Measurements from ENCODE around the gene EZH2. TPM values are rescaled to one million over a fixed set of nuclear protein-coding genes. Genes with fewer than 3 reads are reported as not detected.

EZH2 gene
- total RNA-seq, 2 experiments from 2014 or later: 115 to 118 TPM

- POLR2A ChIA-PET: no interaction called here
- Mint-ChIP-seq H3K9me3 (ENCODE audit: insufficient read depth) (no peaks in the 10 kb centered on the region), H3K36me3 (ENCODE audit: low read depth) (peaks cover 62% of the 10 kb centered on the region), H3K27me3 (ENCODE audit: low read depth) (no peaks in the 10 kb centered on the region), H3K27ac (no peak overlapping the region), H3K4me1 (ENCODE audit: low read depth) (no peaks in the 10 kb centered on the region), H3K4me3 (no peak overlapping the region)
- ATAC-seq: peak; percentile 13
- DNase-seq: no peak
- CTCF ChIA-PET: interaction anchor here (1.0 to 1.1 kb wide), 2 partner anchors 158 to 160 kb away, joined by 3 to 5 read pairs; no protein-coding TSS in a partner anchor
These were observed 79.5 kb downstream of the EZH2 start for GRCh38 chr7:148804343-148805235.

- POLR2A ChIA-PET: interaction anchor here (1.0 kb wide), 2 partner anchors 14 to 79 kb away, joined by 3 to 4 read pairs; no protein-coding TSS in a partner anchor
These were observed 81.0 kb downstream of the EZH2 start for GRCh38 chr7:148803094-148803493.

GRCh38 chr7:148802101-148802493, 82.0 kb downstream of the EZH2 start:
- H3K9me3 Mint-ChIP-seq (ENCODE audit: insufficient read depth): no peaks in the 10 kb centered on the region
- ChIA-PET POLR2A (interaction anchor here (1.0 kb wide), 1 partner anchor 15 kb away, joined by 3 read pairs; no protein-coding TSS in a partner anchor), CTCF (interaction anchor here (1.2 kb wide), 2 partner anchors 158 to 164 kb away, joined by 3 to 4 read pairs; no protein-coding TSS in a partner anchor)
- H3K36me3 Mint-ChIP-seq (ENCODE audit: low read depth): peaks cover 69% of the 10 kb centered on the region
- no peaks in the 10 kb centered on the region for H3K27me3 Mint-ChIP-seq (ENCODE audit: low read depth)
- peak; percentile 12 for DNase-seq
- H3K4me1 Mint-ChIP-seq (ENCODE audit: low read depth): no peaks in the 10 kb centered on the region
- H3K27ac Mint-ChIP-seq: no peak overlapping the region
- H3K4me3 Mint-ChIP-seq: no peak overlapping the region
- no peak for ATAC-seq

More at GRCh38 chr7:148803094-148803493, 81.0 kb downstream of the EZH2 start:
- no peak overlapping the region for H3K4me3 Mint-ChIP-seq
- CTCF ChIA-PET: interaction anchor here (1.2 kb wide), 2 partner anchors 157 to 163 kb away, joined by 3 to 4 read pairs; no protein-coding TSS in a partner anchor
- H3K36me3 Mint-ChIP-seq (ENCODE audit: low read depth): peaks cover 68% of the 10 kb centered on the region
- ATAC-seq (no peak), DNase-seq (no peak)
- H3K4me1 Mint-ChIP-seq (ENCODE audit: low read depth): no peaks in the 10 kb centered on the region
- no peak overlapping the region for H3K27ac Mint-ChIP-seq
- no peaks in the 10 kb centered on the region for H3K9me3 Mint-ChIP-seq (ENCODE audit: insufficient read depth)
- H3K27me3 Mint-ChIP-seq (ENCODE audit: low read depth): no peaks in the 10 kb centered on the region

GRCh38 chr7:148800677-148801076, 83.4 kb downstream of the EZH2 start:
- CTCF ChIA-PET: no interaction called here
- H3K4me1 Mint-ChIP-seq (ENCODE audit: low read depth): no peaks in the 10 kb centered on the region
- no peak for DNase-seq
- H3K27ac Mint-ChIP-seq: no peak overlapping the region
- no peak for ATAC-seq
- no peaks in the 10 kb centered on the region for H3K27me3 Mint-ChIP-seq (ENCODE audit: low read depth)
- no peak overlapping the region for H3K4me3 Mint-ChIP-seq
- POLR2A ChIA-PET: no interaction called here
- peaks cover 68% of the 10 kb centered on the region for H3K36me3 Mint-ChIP-seq (ENCODE audit: low read depth)
- no peaks in the 10 kb centered on the region for H3K9me3 Mint-ChIP-seq (ENCODE audit: insufficient read depth)

GRCh38 chr7:148799893-148800555, 84.1 kb downstream of the EZH2 start:
- ChIA-PET CTCF (no interaction called here), POLR2A (no interaction called here)
- Mint-ChIP-seq H3K4me3 (no peak overlapping the region), H3K4me1 (ENCODE audit: low read depth) (no peaks in the 10 kb centered on the region), H3K27ac (peak overlapping the region; percentile 49), H3K36me3 (ENCODE audit: low read depth) (peaks cover 67% of the 10 kb centered on the region), H3K27me3 (ENCODE audit: low read depth) (no peaks in the 10 kb centered on the region), H3K9me3 (ENCODE audit: insufficient read depth) (no peaks in the 10 kb centered on the region)
- DNase-seq: peak; percentile 18
- ATAC-seq: no peak

GRCh38 chr7:148796841-148797240, 87.2 kb downstream of the EZH2 start:
- DNase-seq: peak; percentile 8
- H3K27ac Mint-ChIP-seq: no peak overlapping the region
- H3K36me3 Mint-ChIP-seq (ENCODE audit: low read depth): peaks cover 82% of the 10 kb centered on the region
- CTCF ChIA-PET: no interaction called here
- H3K4me3 Mint-ChIP-seq: no peak overlapping the region
- peaks cover 4% of the 10 kb centered on the region for H3K4me1 Mint-ChIP-seq (ENCODE audit: low read depth)
- H3K27me3 Mint-ChIP-seq (ENCODE audit: low read depth): no peaks in the 10 kb centered on the region
- H3K9me3 Mint-ChIP-seq (ENCODE audit: insufficient read depth): no peaks in the 10 kb centered on the region
- ATAC-seq: no peak
- POLR2A ChIA-PET: no interaction called here

- no peak overlapping the region for H3K27ac Mint-ChIP-seq
- DNase-seq: no peak
These were observed 89.6 kb downstream of the EZH2 start for GRCh38 chr7:148794476-148794875.

GRCh38 chr7:148793590-148793989, 90.5 kb downstream of the EZH2 start:
- ATAC-seq: no peak

More at GRCh38 chr7:148794476-148794875, 89.6 kb downstream of the EZH2 start:
- Mint-ChIP-seq H3K4me1 (ENCODE audit: low read depth) (peaks cover 4% of the 10 kb centered on the region), H3K36me3 (ENCODE audit: low read depth) (peaks cover 84% of the 10 kb centered on the region), H3K27me3 (ENCODE audit: low read depth) (no peaks in the 10 kb centered on the region), H3K9me3 (ENCODE audit: insufficient read depth) (no peaks in the 10 kb centered on the region), H3K4me3 (no peak overlapping the region)
- CTCF ChIA-PET: no interaction called here
- POLR2A ChIA-PET: no interaction called here
- no peak for ATAC-seq

GRCh38 chr7:148791546-148791945, 92.5 kb downstream of the EZH2 start:
- peaks cover 4% of the 10 kb centered on the region for H3K4me1 Mint-ChIP-seq (ENCODE audit: low read depth)
- no peaks in the 10 kb centered on the region for H3K9me3 Mint-ChIP-seq (ENCODE audit: insufficient read depth)
- no peak overlapping the region for H3K4me3 Mint-ChIP-seq
- no peak overlapping the region for H3K27ac Mint-ChIP-seq
- ChIA-PET POLR2A (no interaction called here), CTCF (interaction anchor here (1.4 kb wide), 1 partner anchor 10 kb away, joined by 3 read pairs; no protein-coding TSS in a partner anchor)
- peaks cover 79% of the 10 kb centered on the region for H3K36me3 Mint-ChIP-seq (ENCODE audit: low read depth)
- no peaks in the 10 kb centered on the region for H3K27me3 Mint-ChIP-seq (ENCODE audit: low read depth)
- ATAC-seq: no peak
- DNase-seq: peak; percentile 14

More at GRCh38 chr7:148793590-148793989, 90.5 kb downstream of the EZH2 start:
- no peak overlapping the region for H3K27ac Mint-ChIP-seq
- H3K27me3 Mint-ChIP-seq (ENCODE audit: low read depth): no peaks in the 10 kb centered on the region
- ChIA-PET CTCF (interaction anchor here (1.6 kb wide), 1 partner anchor 258 kb away, joined by 4 read pairs; no protein-coding TSS in a partner anchor), POLR2A (interaction anchor here (1.0 kb wide), 1 partner anchor 20 kb away, joined by 3 read pairs; no protein-coding TSS in a partner anchor)
- H3K36me3 Mint-ChIP-seq (ENCODE audit: low read depth): peaks cover 82% of the 10 kb centered on the region
- DNase-seq: no peak
- peaks cover 4% of the 10 kb centered on the region for H3K4me1 Mint-ChIP-seq (ENCODE audit: low read depth)
- no peak overlapping the region for H3K4me3 Mint-ChIP-seq
- no peaks in the 10 kb centered on the region for H3K9me3 Mint-ChIP-seq (ENCODE audit: insufficient read depth)

GRCh38 chr7:148790850-148791249, 93.2 kb downstream of the EZH2 start:
- no peak for DNase-seq
- Mint-ChIP-seq H3K9me3 (ENCODE audit: insufficient read depth) (no peaks in the 10 kb centered on the region), H3K27me3 (ENCODE audit: low read depth) (no peaks in the 10 kb centered on the region), H3K36me3 (ENCODE audit: low read depth) (peaks cover 78% of the 10 kb centered on the region), H3K4me3 (no peak overlapping the region), H3K27ac (no peak overlapping the region), H3K4me1 (ENCODE audit: low read depth) (peaks cover 4% of the 10 kb centered on the region)
- ChIA-PET CTCF (interaction anchor here (1.2 kb wide), 1 partner anchor 215 kb away, joined by 3 read pairs; no protein-coding TSS in a partner anchor), POLR2A (no interaction called here)
- ATAC-seq: no peak

GRCh38 chr7:148790131-148790726, 93.9 kb downstream of the EZH2 start:
- peaks cover 4% of the 10 kb centered on the region for H3K4me1 Mint-ChIP-seq (ENCODE audit: low read depth)
- peaks cover 76% of the 10 kb centered on the region for H3K36me3 Mint-ChIP-seq (ENCODE audit: low read depth)
- H3K27ac Mint-ChIP-seq: no peak overlapping the region
- no peaks in the 10 kb centered on the region for H3K9me3 Mint-ChIP-seq (ENCODE audit: insufficient read depth)
- ATAC-seq (no peak), DNase-seq (no peak)
- ChIA-PET POLR2A (no interaction called here), CTCF (interaction anchor here (1.2 kb wide), 1 partner anchor 215 kb away, joined by 3 read pairs; no protein-coding TSS in a partner anchor)
- H3K27me3 Mint-ChIP-seq (ENCODE audit: low read depth): no peaks in the 10 kb centered on the region
- H3K4me3 Mint-ChIP-seq: no peak overlapping the region

Data from activated CD8-positive, alpha-beta T cell treated with anti-CD3 and anti-CD28 coated beads, Interleukin-2, amount 10 ng/mL, durations not matched to agents 7 days and 5 days (primary cell).